Retinal pigment epithelial cell (primary cell): ENCODE measurements around the gene RAF1.

Source experiments
- DNase-seq: peaks from one replicate; pipeline ENCODE4 v3.0.0-alpha.2; 2010; ENCODE audit warnings: low read depth
- H3K4me3 ChIP-seq: 2 replicates; pipeline ENCODE4 v1.5.1; 2011; ENCODE audit warnings: mild to moderate bottlenecking, low read length, control low read depth, moderate library complexity
- TF ChIP-seq, protein P1 (sequence below): conservative IDR thresholded peaks from 2 replicates; pipeline ENCODE4 v1.5.1; 2011; ENCODE audit warnings: low read depth, low read length, control low read depth, inconsistent platforms

RAF1 gene

GRCh38 chr3:12663936-12664908 lies at the start of gene RAF1:
Gene RAF1, minus strand, starts transcription at chr3:12664117. Its CDS starts 45,396 bp downstream, at chr3:12618721.
- peak; percentile 95 for DNase-seq
- H3K4me3 ChIP-seq, result peak within 1 kb of the TSS; percentile 98
- TF ChIP-seq, protein P1, sequence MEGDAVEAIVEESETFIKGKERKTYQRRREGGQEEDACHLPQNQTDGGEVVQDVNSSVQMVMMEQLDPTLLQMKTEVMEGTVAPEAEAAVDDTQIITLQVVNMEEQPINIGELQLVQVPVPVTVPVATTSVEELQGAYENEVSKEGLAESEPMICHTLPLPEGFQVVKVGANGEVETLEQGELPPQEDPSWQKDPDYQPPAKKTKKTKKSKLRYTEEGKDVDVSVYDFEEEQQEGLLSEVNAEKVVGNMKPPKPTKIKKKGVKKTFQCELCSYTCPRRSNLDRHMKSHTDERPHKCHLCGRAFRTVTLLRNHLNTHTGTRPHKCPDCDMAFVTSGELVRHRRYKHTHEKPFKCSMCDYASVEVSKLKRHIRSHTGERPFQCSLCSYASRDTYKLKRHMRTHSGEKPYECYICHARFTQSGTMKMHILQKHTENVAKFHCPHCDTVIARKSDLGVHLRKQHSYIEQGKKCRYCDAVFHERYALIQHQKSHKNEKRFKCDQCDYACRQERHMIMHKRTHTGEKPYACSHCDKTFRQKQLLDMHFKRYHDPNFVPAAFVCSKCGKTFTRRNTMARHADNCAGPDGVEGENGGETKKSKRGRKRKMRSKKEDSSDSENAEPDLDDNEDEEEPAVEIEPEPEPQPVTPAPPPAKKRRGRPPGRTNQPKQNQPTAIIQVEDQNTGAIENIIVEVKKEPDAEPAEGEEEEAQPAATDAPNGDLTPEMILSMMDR, result no peak

DNA sequence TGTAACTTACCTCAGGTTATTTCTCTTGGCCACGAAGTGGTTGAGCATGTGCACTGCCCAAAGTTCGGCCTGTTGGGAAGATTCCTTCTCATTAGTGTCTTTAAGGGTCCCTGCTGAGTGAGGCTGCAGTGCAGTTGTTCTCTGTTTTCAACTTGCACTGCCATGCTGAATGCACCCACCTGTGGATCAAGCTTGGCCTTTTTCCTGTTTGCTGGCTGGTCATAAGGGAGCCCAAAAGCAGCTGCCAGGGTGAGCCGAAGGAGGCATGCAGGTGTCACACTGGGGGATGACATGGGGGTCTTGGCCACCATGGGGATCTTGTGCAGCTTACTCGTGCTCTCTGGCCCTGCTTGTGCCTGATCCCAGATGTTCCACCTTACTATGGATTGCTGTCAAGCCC lies 46.1 kb upstream of the RAF1 start:
- no peak for DNase-seq
- TF ChIP-seq, protein P1, result no peak
- no peak overlapping the region for H3K4me3 ChIP-seq

GRCh38 chr3:12709334-12709733 lies 45.4 kb upstream of the RAF1 start:
- H3K4me3 ChIP-seq, result no peak overlapping the region
- DNase-seq, result no peak
- TF ChIP-seq, protein P1, result no peak

DNA sequence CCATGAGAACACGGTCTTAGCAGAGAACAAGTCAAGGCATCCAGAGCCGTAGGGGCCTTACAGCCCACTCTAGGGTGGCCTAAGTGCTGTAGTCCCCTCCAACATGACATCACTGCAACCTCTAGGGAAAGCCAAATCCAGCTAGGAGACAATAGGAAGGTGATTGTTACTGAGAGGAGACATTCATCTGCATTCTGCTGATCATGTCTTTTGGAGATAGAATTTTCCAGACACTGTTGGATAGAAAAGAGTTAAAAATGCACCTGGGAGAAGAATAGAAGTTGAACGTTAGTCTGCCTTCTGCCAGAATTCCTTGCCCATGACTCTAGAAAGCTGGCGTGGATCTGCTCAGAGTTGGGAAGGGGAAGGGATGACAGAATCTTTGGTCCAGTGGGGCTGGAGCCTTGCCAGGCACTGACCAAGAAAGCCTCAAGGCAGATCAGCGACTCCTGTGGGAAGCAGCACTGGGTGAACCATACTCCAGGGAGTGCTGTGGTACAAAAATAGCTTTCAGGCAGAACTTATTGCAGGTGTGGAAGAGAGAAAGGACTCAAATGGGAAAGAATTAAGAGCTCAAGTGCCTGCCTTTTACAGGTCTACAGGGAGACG lies 44.8 kb upstream of the RAF1 start:
- H3K4me3 ChIP-seq, result no peak overlapping the region
- TF ChIP-seq, protein P1, result peak; percentile 33
- DNase-seq, result no peak

DNA sequence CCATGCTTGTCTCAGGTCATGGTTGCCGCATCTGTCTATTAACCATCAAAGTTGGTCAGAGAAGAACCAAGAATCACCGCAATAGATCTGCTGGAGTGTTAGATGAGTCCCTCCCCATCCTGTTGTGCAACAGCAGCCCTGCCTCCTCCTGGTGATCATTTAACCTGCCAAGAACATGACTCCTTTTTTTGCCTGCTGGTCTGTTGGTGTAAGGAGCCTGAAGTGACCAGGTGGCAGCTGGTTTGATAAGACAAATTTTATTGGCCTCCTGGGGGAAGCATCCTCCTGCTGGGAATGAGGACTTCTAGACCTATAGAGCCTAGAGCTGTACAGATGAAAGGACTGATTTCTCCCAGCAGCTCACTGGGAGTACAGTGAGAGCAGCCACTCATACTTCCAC lies 43.5 kb upstream of the RAF1 start:
- TF ChIP-seq, protein P1, result no peak
- DNase-seq, result no peak
- no peak overlapping the region for H3K4me3 ChIP-seq

GRCh38 chr3:12706504-12707253 lies 42.8 kb upstream of the RAF1 start:
- H3K4me3 ChIP-seq, result no peak overlapping the region
- TF ChIP-seq, protein P1, result peak; percentile 95
- no peak for DNase-seq
